ENCODE data around the gene ACSF3.
A peak's percentile ranks its signal among the peaks of the same experiment; 100 is the strongest.

Gene ACSF3

GRCh38 chr16:89194340-89195311, 101.0 kb downstream of the ACSF3 start:
- DNase-seq: peak in 2 of 3 donors; percentile 26 to 36

- no peak for DNase-seq
These were observed 102.0 kb downstream of the ACSF3 start for GRCh38 chr16:89195521-89196171.

- DNase-seq: no peak
These were observed 103.5 kb downstream of the ACSF3 start for GRCh38 chr16:89197033-89197632.

GRCh38 chr16:89197633-89198416, 104.2 kb downstream of the ACSF3 start:
- no peak for DNase-seq

GRCh38 chr16:89198417-89199240, 105.0 kb downstream of the ACSF3 start:
- DNase-seq: no peak

GRCh38 chr16:89199241-89200123, 105.8 kb downstream of the ACSF3 start:
- DNase-seq: no peak

GRCh38 chr16:89200124-89200849, 106.6 kb downstream of the ACSF3 start, which contains the start of gene SLC22A31:
SLC22A31 (minus strand) TSS chr16:89200537; CDS start chr16:89200501, 36 bp downstream.
- peak in 1 of 3 donors; percentile 25 for DNase-seq

GRCh38 chr16:89200850-89201411, 107.3 kb downstream of the ACSF3 start:
- DNase-seq: no peak

GRCh38 chr16:89201439-89202377, 108.1 kb downstream of the ACSF3 start:
- DNase-seq: peak; percentile 76 to 94 (median 91)

GRCh38 chr16:89202422-89203215, 109.0 kb downstream of the ACSF3 start:
- no peak for DNase-seq

Measured in suppressor macrophage treated with lipopolysaccharide for 1 hour (primary cell).